Stimulated activated CD4-positive, alpha-beta T cell treated with anti-CD3 and anti-CD28 coated beads, Interleukin-1b, Interleukin-23, amount 100 ng/mL, for 48 hours (primary cell): ENCODE measurements around the gene RBM17.
"Not testable (repeated sequence)": the region's sequence is repeated elsewhere in the genome, so short reads cannot be mapped to it uniquely, and the experiment has no call there.

Source experiments
- DNase-seq: peaks from one replicate; pipeline ENCODE4 v3.0.0-alpha.2; 2020

RBM17 gene

GRCh38 chr10:6088721-6089333, at the start of gene RBM17:
RBM17 (plus strand) TSS chr10:6089034; CDS start chr10:6097066, 8,032 bp downstream.
- peak; percentile 98 for DNase-seq

GRCh38 chr10:6039711-6040110, 49.1 kb upstream of the RBM17 start:
- DNase-seq, result no peak

GRCh38 chr10:6040205-6040604, 48.6 kb upstream of the RBM17 start:
- no peak for DNase-seq

- not testable (repeated sequence) for DNase-seq
Observed at GRCh38 chr10:6043377-6043776, 45.5 kb upstream of the RBM17 start.

- DNase-seq, result no peak
Observed at GRCh38 chr10:6044060-6044459, 44.8 kb upstream of the RBM17 start.

GRCh38 chr10:6044751-6045313, 44.0 kb upstream of the RBM17 start:
- DNase-seq, result no peak

GRCh38 chr10:6045314-6045848, 43.5 kb upstream of the RBM17 start:
- DNase-seq, result peak; percentile 53

- no peak for DNase-seq
Observed at GRCh38 chr10:6045878-6046772, 42.7 kb upstream of the RBM17 start.

- DNase-seq, result no peak
Observed at GRCh38 chr10:6046773-6047611, 41.8 kb upstream of the RBM17 start.

GRCh38 chr10:6047847-6048246, 41.0 kb upstream of the RBM17 start:
- no peak for DNase-seq

- DNase-seq, result no peak
Observed at GRCh38 chr10:6048281-6049030, 40.4 kb upstream of the RBM17 start.

- DNase-seq, result no peak
Observed at GRCh38 chr10:6049031-6049400, 39.8 kb upstream of the RBM17 start.

GRCh38 chr10:6050801-6051445, 37.9 kb upstream of the RBM17 start:
- peak; percentile 94 for DNase-seq

GRCh38 chr10:6052247-6053221, 36.3 kb upstream of the RBM17 start:
- DNase-seq, result peak; percentile 88

GRCh38 chr10:6053303-6053702, 35.5 kb upstream of the RBM17 start:
- no peak for DNase-seq

- no peak for DNase-seq
Observed at GRCh38 chr10:6053816-6054631, 34.8 kb upstream of the RBM17 start.

- DNase-seq, result no peak
Observed at GRCh38 chr10:6054884-6055283, 34.0 kb upstream of the RBM17 start.

- DNase-seq, result no peak
Observed at GRCh38 chr10:6055929-6056328, 32.9 kb upstream of the RBM17 start.

- DNase-seq, result no peak
Observed at GRCh38 chr10:6056411-6057135, 32.3 kb upstream of the RBM17 start.
